Measurements from ENCODE around the gene CAMKK2.
"Not testable (repeated sequence)": the region's sequence is repeated elsewhere in the genome, so short reads cannot be mapped to it uniquely, and the experiment has no call there.

The CAMKK2 gene

GRCh38 chr12:121223292-121224285, 72.9 kb downstream of the CAMKK2 start:
- no peak for DNase-seq (ENCODE audit: low read depth)

GRCh38 chr12:121222847-121223246, 73.7 kb downstream of the CAMKK2 start:
- DNase-seq (ENCODE audit: low read depth): no peak

- DNase-seq (ENCODE audit: low read depth): no peak
Measured at GRCh38 chr12:121219353-121219986, 77.0 kb downstream of the CAMKK2 start.

GRCh38 chr12:121218588-121219352, 77.7 kb downstream of the CAMKK2 start:
- DNase-seq (ENCODE audit: low read depth): no peak

GRCh38 chr12:121217761-121218160, 78.7 kb downstream of the CAMKK2 start:
- no peak for DNase-seq (ENCODE audit: low read depth)

- no peak for DNase-seq (ENCODE audit: low read depth)
Measured at GRCh38 chr12:121217063-121217462, 79.4 kb downstream of the CAMKK2 start.

GRCh38 chr12:121216102-121216501, 80.4 kb downstream of the CAMKK2 start:
- no peak for DNase-seq (ENCODE audit: low read depth)

DNA sequence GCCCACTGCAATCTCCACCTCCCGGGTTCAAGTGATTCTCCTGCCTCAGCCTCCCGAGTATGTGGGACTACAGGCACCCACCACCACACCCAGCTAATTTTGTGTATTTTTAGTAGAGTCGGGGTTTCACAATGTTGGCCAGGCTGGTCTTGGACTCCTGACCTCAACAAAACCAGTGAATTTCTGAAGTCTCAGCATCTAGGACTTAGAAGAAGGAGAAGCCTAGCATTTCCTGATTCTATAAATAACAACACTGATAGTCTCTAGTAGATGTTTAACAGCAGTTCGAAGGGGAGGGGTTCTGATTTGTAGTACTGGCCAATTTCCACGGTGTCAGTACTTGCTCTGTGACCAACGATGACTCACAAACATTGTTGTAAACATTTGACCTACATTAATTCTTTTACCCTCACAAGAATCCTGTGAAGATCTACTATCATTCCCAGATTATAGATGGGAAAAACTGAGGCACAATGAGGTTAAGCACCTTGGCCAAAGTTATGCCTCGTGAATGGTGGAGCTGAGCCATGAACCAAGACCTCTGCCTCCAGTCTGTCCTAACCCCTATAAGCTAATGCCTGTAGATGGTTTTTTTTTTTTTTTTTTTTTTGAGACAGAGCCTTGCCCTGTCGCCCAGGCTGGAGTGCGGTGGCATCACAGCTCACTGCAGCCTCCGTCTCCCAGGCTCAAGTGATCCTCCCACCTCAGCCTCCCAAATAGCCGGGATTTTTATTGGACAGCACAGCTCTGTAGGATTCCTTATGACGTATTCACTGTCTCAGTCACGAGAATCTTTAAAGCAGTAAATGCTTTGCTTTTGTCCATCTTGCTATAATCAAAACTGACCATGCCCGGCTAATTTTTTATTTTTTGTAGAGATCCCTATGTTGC, 81.4 kb downstream of the CAMKK2 start:
- DNase-seq (ENCODE audit: low read depth): no peak

DNA sequence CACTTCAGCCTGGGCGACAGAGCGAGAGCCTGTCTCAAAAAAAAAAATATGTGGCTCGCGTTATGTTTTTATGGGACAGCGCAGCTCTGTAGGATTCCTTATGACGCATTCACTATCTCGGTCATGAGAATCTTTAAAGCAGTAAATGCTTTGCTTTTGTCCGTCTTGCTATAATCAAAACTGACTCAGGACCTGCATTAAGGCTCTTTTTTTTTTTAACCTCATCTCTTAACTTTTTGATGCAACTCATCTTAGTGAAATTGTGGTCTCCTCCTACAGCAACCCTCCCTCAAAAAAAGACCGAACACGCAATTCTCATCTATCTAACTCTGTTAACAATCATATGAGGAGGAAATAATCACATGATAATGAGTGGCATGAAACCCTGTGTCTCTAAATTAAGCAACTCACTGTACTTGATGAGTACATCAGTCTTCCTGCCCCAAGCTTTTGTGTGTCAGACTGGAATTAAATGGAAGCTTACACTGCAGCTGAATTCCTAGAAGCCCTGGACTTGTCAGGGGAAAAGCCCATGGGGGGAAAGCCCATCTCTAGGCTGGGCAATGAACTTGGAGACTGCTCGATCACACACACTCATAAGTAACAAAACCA, 82.2 kb downstream of the CAMKK2 start:
- DNase-seq (ENCODE audit: low read depth): peak; percentile 28

GRCh38 chr12:121212875-121213274, 83.6 kb downstream of the CAMKK2 start:
- no peak for DNase-seq (ENCODE audit: low read depth)

DNA sequence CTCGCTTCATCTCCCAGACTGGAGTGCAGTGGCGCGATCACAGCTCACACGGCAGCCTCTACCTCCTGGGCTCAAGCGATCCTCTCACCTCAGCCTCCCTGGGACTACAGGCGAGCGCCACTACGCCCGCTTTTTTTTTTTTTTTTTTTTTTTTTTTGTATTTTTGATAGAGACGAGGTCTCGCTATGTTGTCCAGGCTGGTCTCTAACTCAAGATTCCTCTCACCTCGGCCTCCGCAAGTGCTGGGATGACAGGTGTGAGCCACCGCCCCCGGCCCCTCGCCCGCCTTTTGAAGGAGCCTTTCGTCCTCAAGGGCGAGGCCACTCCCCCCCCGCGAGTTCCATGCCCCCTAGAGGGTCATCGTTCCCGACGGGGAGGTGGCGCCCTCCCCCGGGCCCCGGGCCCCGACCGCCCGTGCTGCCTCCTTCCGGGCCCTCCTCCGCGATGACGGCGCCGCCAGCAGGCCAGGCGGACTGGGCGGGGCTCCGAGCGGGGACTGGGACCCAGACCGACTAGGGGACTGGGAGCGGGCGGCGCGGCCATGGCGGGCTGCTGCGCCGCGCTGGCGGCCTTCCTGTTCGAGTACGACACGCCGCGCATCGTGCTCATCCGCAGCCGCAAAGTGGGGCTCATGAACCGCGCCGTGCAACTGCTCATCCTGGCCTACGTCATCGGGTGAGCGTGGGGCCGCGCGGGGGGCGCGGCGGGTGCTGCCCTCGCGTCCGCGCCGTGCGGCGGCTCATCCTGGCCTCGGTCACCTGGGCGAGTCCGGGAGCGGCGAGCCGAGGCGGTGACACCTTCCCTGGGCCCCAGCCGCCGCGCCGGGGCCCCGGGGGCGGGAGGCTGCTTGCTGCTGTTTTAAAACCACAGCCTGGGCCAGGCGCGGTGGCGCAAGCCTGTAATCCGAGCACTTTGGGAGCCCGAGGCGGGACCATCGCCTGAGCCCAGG, 86.6 kb downstream of the CAMKK2 start, which contains the start of gene P2RX4:
Gene P2RX4 (plus strand): TSS at position 506 of the 949 bp plus-strand sequence. CDS start 36 bp downstream, at position 542.
- peak; percentile 79 for DNase-seq (ENCODE audit: low read depth)

- no peak for DNase-seq (ENCODE audit: low read depth)
Measured at GRCh38 chr12:121209221-121209620, 87.3 kb downstream of the CAMKK2 start.

GRCh38 chr12:121208571-121208970, 87.9 kb downstream of the CAMKK2 start:
- DNase-seq (ENCODE audit: low read depth): not testable (repeated sequence)

- no peak for DNase-seq (ENCODE audit: low read depth)
Measured at GRCh38 chr12:121205491-121205890, 91.0 kb downstream of the CAMKK2 start.

DNA sequence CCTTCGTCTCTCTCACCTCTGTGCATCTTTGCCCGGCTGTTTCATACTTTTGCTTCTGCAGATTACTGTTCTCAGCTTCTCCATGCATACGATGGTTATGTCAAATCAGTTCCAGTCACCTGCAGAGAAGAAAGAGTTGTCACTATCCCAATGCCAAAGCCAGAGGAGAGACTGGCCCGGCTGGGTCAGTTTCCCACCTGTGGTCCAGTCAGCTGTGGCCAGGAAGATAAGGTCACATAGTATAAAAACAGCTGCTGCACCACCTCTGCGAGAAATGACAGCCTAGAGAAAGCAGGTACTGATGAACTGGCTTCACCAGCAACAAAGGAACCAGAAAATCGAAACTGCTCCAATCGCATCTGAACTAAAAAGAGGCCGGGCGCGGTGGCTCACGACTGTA, 93.0 kb downstream of the CAMKK2 start:
- DNase-seq (ENCODE audit: low read depth): no peak

- DNase-seq (ENCODE audit: low read depth): no peak
Measured at GRCh38 chr12:121202407-121203355, 93.8 kb downstream of the CAMKK2 start.

GRCh38 chr12:121201140-121201539, 95.4 kb downstream of the CAMKK2 start:
- not testable (repeated sequence) for DNase-seq (ENCODE audit: low read depth)

GRCh38 chr12:121198949-121199348, 97.6 kb downstream of the CAMKK2 start:
- DNase-seq (ENCODE audit: low read depth): no peak
